KBM-7 (cell line): ENCODE measurements around the gene CCDC12.
"Not testable (repeated sequence)": the region's sequence is repeated elsewhere in the genome, so short reads cannot be mapped to it uniquely, and the experiment has no call there.

Experiments used
- DNase-seq: peaks from one replicate; pipeline ENCODE4 v3.0.0-alpha.2; 2015
- in situ Hi-C: fragments of 300-500 bp; cut with MboI; formaldehyde crosslinking; loops from 2 replicates; pipeline ENCODE4 v1.14.3; 2020; ENCODE audit warnings: low sequenced_read_pairs, low pct_unique_long_range_greater_than_20kb, mixed read lengths

The CCDC12 gene

GRCh38 chr3:46964038-46964590, 12.4 kb downstream of the CCDC12 start:
- DNase-seq, in situ Hi-C loops: not testable (repeated sequence)

- in situ Hi-C loops = no loop called here
- no peak for DNase-seq
Measured at GRCh38 chr3:46962990-46963389, 13.6 kb downstream of the CCDC12 start.

- in situ Hi-C loops = no loop called here
Measured at GRCh38 chr3:46962427-46962826, 14.1 kb downstream of the CCDC12 start.

GRCh38 chr3:46960835-46961234, 15.7 kb downstream of the CCDC12 start:
- no peak for DNase-seq
- in situ Hi-C loops = no loop called here

More at GRCh38 chr3:46962427-46962826, 14.1 kb downstream of the CCDC12 start:
- no peak for DNase-seq

- in situ Hi-C loops = no loop called here
- DNase-seq = no peak
Measured at GRCh38 chr3:46960081-46960701, 16.4 kb downstream of the CCDC12 start.

- DNase-seq = no peak
- in situ Hi-C loops = no loop called here
Measured at GRCh38 chr3:46959161-46959511, 17.4 kb downstream of the CCDC12 start.

- in situ Hi-C loops = no loop called here
- no peak for DNase-seq
Measured at GRCh38 chr3:46958467-46959160, 17.9 kb downstream of the CCDC12 start.

- no peak for DNase-seq
- in situ Hi-C loops = no loop called here
Measured at GRCh38 chr3:46957092-46957820, 19.3 kb downstream of the CCDC12 start.

- no peak for DNase-seq
- in situ Hi-C loops = no loop called here
Measured at GRCh38 chr3:46955801-46956259, 20.7 kb downstream of the CCDC12 start.

GRCh38 chr3:46955157-46955556, 21.4 kb downstream of the CCDC12 start:
- DNase-seq = no peak

GRCh38 chr3:46954178-46954577, 22.4 kb downstream of the CCDC12 start:
- no peak for DNase-seq
- in situ Hi-C loops = no loop called here

More at GRCh38 chr3:46955157-46955556, 21.4 kb downstream of the CCDC12 start:
- in situ Hi-C loops = no loop called here

GRCh38 chr3:46953234-46954010, 23.1 kb downstream of the CCDC12 start:
- in situ Hi-C loops = no loop called here
- DNase-seq = peak; percentile 93

- in situ Hi-C loops = no loop called here
- no peak for DNase-seq
Measured at GRCh38 chr3:46952813-46953212, 23.7 kb downstream of the CCDC12 start.

GRCh38 chr3:46950650-46951241, 25.8 kb downstream of the CCDC12 start:
- DNase-seq = no peak
- in situ Hi-C loops = no loop called here

GRCh38 chr3:46950177-46950576, 26.4 kb downstream of the CCDC12 start:
- in situ Hi-C loops = no loop called here
- no peak for DNase-seq

GRCh38 chr3:46948830-46949671, 27.5 kb downstream of the CCDC12 start:
- no peak for DNase-seq
- in situ Hi-C loops = no loop called here

- peak; percentile 59 for DNase-seq
- in situ Hi-C loops = no loop called here
Measured at GRCh38 chr3:46947981-46948791, 28.4 kb downstream of the CCDC12 start.
